Measurements from ENCODE around the gene SPATC1L.

SPATC1L gene

DNA sequence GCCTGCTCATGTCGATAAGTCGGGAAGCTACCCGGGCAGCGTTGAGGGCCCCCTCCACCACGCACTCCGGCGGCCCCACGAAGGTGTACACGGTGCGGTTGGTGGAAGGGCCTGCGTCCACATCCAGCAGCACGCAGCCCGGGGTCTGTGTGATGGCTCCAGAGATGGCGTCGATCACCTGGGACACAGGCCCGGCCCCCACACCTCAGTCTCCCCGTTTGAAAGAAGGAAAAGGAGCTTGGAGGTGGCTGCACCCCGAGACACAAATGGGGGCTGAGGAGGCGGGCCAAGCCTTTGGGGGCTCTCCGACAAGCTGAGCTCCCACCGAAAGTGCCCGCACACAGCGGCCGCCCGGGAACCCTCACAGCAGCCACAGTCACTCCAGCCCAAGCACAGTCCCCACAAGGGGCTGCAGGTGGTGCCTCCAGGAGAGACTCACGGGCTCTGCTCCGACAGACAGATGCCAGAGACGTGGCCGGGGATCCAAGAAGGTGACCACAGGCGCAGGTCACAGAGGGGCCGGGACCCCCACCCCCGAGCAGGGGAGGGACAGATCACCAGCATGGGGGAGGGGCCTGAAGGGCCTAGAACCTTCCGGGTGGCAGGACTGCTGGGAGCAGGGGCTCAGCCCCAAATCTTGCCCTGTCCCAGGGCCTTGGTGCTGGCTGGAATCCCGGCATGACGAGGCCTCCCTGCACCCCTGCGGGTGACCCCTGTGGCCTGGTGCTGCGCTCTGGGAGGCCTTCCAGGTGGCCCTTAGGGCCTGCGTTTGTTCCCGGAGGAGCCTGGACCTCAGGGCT, 29.9 kb downstream of the SPATC1L start:
- TF ChIP-seq, protein P1, sequence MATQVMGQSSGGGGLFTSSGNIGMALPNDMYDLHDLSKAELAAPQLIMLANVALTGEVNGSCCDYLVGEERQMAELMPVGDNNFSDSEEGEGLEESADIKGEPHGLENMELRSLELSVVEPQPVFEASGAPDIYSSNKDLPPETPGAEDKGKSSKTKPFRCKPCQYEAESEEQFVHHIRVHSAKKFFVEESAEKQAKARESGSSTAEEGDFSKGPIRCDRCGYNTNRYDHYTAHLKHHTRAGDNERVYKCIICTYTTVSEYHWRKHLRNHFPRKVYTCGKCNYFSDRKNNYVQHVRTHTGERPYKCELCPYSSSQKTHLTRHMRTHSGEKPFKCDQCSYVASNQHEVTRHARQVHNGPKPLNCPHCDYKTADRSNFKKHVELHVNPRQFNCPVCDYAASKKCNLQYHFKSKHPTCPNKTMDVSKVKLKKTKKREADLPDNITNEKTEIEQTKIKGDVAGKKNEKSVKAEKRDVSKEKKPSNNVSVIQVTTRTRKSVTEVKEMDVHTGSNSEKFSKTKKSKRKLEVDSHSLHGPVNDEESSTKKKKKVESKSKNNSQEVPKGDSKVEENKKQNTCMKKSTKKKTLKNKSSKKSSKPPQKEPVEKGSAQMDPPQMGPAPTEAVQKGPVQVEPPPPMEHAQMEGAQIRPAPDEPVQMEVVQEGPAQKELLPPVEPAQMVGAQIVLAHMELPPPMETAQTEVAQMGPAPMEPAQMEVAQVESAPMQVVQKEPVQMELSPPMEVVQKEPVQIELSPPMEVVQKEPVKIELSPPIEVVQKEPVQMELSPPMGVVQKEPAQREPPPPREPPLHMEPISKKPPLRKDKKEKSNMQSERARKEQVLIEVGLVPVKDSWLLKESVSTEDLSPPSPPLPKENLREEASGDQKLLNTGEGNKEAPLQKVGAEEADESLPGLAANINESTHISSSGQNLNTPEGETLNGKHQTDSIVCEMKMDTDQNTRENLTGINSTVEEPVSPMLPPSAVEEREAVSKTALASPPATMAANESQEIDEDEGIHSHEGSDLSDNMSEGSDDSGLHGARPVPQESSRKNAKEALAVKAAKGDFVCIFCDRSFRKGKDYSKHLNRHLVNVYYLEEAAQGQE (IDR thresholded peaks at IDR 0.05; ENCODE audit: insufficient read depth in 1 of 2, low read depth in 2 of 2, low read length in 2 of 2): no peak
- TF ChIP-seq TAF1 (IDR thresholded peaks at IDR 0.05; ENCODE audit: borderline replicate concordance, insufficient read depth, low read length) (no peak), POLR2AphosphoS5 (IDR thresholded peaks at IDR 0.05; ENCODE audit: low read depth, low read length) (no peak), SIN3A (IDR thresholded peaks at IDR 0.05; ENCODE audit: borderline replicate concordance, insufficient read depth, low read length) (no peak), FOXP2 (optimal IDR thresholded peaks at IDR 0.05; ENCODE audit: borderline replicate concordance, extremely low read depth, extremely low read length, insufficient read depth) (no peak)

DNA sequence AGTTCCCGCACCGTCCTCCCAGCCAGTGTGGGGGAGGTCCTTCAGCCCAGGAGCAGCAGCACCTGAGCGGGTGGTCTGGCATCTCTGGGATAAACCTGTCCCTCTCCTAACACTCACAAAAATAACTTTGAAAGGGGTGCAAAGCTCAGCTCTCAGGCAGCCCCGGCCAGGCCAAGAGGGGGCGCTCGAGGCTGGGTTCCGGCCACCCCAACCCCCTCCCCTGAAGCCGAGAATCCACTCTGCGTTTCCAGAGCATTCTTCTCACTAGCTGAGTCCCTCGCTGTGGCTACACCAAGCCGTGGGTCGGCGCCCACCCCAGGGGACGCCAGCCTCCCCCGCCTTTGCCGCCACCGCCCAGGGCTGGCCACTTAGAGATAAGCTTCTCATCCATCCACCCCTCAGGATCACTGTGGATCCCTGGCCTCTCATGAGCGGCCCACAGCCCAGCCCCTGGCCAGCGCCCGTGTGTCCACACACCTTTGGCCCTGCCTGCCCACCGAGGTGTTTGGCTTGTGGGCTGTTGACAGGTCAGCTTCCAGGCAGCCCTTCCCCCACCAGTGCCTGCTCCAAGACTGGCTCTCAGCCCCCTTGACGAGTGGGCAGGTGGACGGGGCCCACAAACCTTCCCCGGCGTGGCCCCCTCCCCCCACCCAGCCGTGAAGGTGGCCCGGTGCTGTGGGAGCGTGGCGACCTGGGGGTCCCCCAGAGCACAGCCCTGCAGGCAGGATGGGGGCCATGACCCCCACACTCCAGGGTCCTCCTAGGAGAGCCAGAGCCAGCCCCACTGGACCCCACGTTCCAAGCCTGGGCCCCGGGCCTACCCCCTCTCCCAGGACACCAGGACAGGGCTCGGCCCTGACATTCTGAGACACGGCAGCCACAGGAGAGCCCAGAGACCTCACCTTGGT, 30.8 kb downstream of the SPATC1L start:
- TF ChIP-seq TAF1 (IDR thresholded peaks at IDR 0.05; ENCODE audit: borderline replicate concordance, insufficient read depth, low read length) (no peak), FOXP2 (optimal IDR thresholded peaks at IDR 0.05; ENCODE audit: borderline replicate concordance, extremely low read depth, extremely low read length, insufficient read depth) (peak; percentile 17)
- TF ChIP-seq, protein P1 (IDR thresholded peaks at IDR 0.05; ENCODE audit: insufficient read depth in 1 of 2, low read depth in 2 of 2, low read length in 2 of 2): no peak

DNA sequence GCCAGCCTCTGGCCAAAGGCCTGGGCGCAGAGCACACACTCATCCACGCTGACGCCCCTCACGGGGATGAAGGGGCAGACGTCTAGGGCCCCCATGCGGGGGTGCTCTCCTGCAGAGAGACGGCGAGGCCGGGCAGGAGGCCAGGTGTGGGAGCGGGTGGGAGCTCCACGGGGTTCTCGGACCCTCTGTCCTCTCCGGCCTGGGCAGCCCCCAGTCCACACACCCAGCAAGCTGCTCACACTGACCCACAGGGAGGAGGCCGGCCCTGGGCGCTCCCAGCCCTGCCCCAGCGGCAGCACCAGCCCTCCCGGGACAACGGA, 31.4 kb downstream of the SPATC1L start:
- no peak for TF ChIP-seq SIN3A (IDR thresholded peaks at IDR 0.05; ENCODE audit: borderline replicate concordance, insufficient read depth, low read length)
- TF ChIP-seq FOXP2 (optimal IDR thresholded peaks at IDR 0.05; ENCODE audit: borderline replicate concordance, extremely low read depth, extremely low read length, insufficient read depth): no peak
- TF ChIP-seq TAF1 (IDR thresholded peaks at IDR 0.05; ENCODE audit: borderline replicate concordance, insufficient read depth, low read length): no peak
- TF ChIP-seq, protein P1 (IDR thresholded peaks at IDR 0.05; ENCODE audit: insufficient read depth in 1 of 2, low read depth in 2 of 2, low read length in 2 of 2): no peak
- TF ChIP-seq POLR2AphosphoS5 (IDR thresholded peaks at IDR 0.05; ENCODE audit: low read depth, low read length): no peak

- TF ChIP-seq TAF1 (IDR thresholded peaks at IDR 0.05; ENCODE audit: borderline replicate concordance, insufficient read depth, low read length) (no peak), SIN3A (IDR thresholded peaks at IDR 0.05; ENCODE audit: borderline replicate concordance, insufficient read depth, low read length) (no peak), FOXP2 (optimal IDR thresholded peaks at IDR 0.05; ENCODE audit: borderline replicate concordance, extremely low read depth, extremely low read length, insufficient read depth) (no peak), POLR2AphosphoS5 (IDR thresholded peaks at IDR 0.05; ENCODE audit: low read depth, low read length) (no peak)
- TF ChIP-seq, protein P1 (IDR thresholded peaks at IDR 0.05; ENCODE audit: insufficient read depth in 1 of 2, low read depth in 2 of 2, low read length in 2 of 2): no peak
Observed at GRCh38 chr21:46151989-46152926, 32.0 kb downstream of the SPATC1L start.
